Stimulated activated CD4-positive, alpha-beta T cell treated with anti-CD3 and anti-CD28 coated beads, Interleukin-1b, Interleukin-23, amount 100 ng/mL, for 1 hour (primary cell): ENCODE data around the gene GRK4.

ENCODE experiments used
- DNase-seq, 2 donors: peaks; one replicate each; pipeline ENCODE4 v3.0.0-alpha.2; 2020; ENCODE audit warnings: low read depth in 2 of 2

Gene GRK4

GRCh38 chr4:3070709-3071500 lies 107.5 kb downstream of the GRK4 start:
- DNase-seq, result no peak

GRCh38 chr4:3071811-3072210 lies 108.4 kb downstream of the GRK4 start:
- DNase-seq, result no peak

DNA sequence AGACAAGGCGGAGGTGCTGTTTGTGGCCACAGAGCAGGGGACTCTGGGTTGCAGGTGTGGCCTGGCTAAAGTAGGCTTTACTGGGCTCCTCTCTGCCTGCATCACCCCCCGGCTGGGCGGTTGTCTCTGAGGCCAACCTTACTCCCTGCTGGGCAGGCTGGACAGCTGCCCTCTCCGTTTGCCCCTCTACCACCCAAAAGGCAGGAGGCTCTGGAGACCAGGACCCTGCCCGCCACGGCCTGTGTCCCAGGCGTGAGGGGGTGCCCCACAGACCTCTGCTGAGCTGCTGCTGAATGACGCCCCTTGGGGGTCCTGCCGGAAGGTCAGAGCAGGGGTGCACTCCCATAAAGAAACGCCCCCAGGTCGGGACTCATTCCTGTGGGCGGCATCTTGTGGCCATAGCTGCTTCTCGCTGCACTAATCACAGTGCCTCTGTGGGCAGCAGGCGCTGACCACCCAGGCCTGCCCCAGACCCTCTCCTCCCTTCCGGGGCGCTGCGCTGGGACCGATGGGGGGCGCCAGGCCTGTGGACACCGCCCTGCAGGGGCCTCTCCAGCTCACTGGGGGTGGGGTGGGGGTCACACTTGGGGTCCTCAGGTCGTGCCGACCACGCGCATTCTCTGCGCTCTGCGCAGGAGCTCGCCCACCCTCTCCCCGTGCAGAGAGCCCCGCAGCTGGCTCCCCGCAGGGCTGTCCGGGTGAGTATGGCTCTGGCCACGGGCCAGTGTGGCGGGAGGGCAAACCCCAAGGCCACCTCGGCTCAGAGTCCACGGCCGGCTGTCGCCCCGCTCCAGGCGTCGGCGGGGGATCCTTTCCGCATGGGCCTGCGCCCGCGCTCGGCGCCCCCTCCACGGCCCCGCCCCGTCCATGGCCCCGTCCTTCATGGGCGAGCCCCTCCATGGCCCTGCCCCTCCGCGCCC lies 110.0 kb downstream of the GRK4 start:
- DNase-seq, result no peak

DNA sequence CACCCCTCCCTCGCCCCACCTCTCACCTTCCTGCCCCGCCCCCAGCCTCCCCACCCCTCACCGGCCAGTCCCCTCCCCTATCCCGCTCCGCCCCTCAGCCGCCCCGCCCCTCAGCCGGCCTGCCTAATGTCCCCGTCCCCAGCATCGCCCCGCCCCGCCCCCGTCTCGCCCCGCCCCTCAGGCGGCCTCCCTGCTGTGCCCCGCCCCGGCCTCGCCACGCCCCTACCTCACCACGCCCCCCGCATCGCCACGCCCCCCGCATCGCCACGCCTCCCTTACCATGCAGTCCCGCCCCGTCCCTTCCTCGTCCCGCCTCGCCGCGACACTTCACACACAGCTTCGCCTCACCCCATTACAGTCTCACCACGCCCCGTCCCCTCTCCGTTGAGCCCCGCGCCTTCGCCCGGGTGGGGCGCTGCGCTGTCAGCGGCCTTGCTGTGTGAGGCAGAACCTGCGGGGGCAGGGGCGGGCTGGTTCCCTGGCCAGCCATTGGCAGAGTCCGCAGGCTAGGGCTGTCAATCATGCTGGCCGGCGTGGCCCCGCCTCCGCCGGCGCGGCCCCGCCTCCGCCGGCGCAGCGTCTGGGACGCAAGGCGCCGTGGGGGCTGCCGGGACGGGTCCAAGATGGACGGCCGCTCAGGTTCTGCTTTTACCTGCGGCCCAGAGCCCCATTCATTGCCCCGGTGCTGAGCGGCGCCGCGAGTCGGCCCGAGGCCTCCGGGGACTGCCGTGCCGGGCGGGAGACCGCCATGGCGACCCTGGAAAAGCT lies 110.9 kb downstream of the GRK4 start, which contains the start of the genes HTT and HTT-AS:
TSS of gene HTT (plus strand) at position 604 of the 768 bp plus-strand sequence. CDS start at position 749, 145 bp downstream.
TSS of gene HTT-AS (minus strand) at position 461 of the 768 bp plus-strand sequence.
- peak; percentile 97 for DNase-seq

DNA sequence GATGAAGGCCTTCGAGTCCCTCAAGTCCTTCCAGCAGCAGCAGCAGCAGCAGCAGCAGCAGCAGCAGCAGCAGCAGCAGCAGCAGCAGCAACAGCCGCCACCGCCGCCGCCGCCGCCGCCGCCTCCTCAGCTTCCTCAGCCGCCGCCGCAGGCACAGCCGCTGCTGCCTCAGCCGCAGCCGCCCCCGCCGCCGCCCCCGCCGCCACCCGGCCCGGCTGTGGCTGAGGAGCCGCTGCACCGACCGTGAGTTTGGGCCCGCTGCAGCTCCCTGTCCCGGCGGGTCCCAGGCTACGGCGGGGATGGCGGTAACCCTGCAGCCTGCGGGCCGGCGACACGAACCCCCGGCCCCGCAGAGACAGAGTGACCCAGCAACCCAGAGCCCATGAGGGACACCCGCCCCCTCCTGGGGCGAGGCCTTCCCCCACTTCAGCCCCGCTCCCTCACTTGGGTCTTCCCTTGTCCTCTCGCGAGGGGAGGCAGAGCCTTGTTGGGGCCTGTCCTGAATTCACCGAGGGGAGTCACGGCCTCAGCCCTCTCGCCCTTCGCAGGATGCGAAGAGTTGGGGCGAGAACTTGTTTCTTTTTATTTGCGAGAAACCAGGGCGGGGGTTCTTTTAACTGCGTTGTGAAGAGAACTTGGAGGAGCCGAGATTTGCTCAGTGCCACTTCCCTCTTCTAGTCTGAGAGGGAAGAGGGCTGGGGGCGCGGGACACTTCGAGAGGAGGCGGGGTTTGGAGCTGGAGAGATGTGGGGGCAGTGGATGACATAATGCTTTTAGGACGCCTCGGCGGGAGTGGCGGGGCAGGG lies 111.7 kb downstream of the GRK4 start:
- peak in 1 of 2 donors; percentile 24 for DNase-seq

DNA sequence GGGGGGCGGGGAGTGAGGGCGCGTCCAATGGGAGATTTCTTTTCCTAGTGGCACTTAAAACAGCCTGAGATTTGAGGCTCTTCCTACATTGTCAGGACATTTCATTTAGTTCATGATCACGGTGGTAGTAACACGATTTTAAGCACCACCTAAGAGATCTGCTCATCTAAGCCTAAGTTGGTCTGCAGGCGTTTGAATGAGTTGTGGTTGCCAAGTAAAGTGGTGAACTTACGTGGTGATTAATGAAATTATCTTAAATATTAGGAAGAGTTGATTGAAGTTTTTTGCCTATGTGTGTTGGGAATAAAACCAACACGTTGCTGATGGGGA lies 112.2 kb downstream of the GRK4 start:
- no peak for DNase-seq

GRCh38 chr4:3077796-3078195 lies 114.4 kb downstream of the GRK4 start:
- no peak for DNase-seq

GRCh38 chr4:3079694-3080123 lies 116.3 kb downstream of the GRK4 start:
- no peak for DNase-seq

DNA sequence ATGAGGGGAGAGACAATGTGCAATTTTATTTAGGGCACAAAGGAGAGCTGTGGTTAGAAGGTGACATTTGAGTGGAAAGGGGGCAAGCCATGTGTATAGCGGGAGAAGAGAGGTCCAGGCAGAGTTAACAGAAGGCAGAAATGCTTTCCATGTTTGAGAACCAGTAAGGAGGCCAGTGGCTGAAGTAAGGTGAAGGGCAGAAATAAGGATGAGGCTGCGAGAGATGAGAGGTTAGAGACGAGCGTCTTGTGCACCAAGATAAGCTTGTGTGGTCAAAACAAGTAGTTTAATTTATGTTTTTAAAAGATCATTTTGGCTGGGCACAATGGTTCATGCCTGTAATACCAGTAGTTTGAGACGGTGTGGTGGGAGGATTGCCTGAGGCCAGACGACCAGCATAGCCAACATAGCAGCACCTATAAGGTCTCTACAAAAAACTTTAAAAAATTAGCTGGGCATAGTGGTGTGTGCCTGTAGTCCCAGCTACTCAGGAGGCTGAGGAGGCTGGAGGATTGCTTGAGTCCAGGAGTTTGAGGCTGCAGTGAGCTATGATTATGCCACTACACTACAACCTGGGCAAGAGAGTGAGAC lies 119.6 kb downstream of the GRK4 start:
- no peak for DNase-seq

- no peak for DNase-seq
These were observed 120.4 kb downstream of the GRK4 start for GRCh38 chr4:3083732-3084131.

- no peak for DNase-seq
These were observed 122.7 kb downstream of the GRK4 start for GRCh38 chr4:3085948-3086670.

DNA sequence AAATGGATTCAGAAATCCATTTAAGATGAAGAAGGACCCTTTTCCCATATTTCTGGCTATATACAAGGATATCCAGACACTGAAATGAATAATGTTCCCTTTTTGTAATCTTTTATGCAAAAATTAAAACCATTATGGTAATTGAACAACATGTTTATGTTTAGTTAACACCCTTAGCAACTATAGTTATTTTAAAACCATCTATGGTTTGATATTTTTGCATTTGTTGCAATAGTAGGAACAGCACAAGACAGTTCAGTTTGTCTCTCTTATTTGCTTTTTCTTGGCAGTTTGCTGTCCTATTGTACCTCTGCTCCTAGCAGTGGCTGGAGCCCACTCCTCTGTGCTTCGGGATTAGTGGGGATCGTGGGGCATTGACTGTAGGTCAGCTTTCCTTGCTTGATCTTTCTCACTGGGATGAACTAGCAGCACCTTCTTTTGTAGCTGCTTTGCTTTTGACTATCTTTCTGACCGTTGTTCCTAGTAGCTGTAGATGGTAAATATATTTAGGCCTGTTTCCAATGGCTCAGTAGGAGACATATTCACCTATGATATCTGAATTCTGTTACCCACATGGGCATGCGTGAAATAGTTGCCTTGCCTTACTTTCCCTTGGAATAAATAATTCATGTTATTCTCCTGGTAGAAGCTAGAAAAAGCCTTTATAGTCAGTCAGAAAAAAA lies 123.9 kb downstream of the GRK4 start:
- DNase-seq, result no peak
